ENCODE results near the gene FAM20A.

Gene FAM20A

DNA sequence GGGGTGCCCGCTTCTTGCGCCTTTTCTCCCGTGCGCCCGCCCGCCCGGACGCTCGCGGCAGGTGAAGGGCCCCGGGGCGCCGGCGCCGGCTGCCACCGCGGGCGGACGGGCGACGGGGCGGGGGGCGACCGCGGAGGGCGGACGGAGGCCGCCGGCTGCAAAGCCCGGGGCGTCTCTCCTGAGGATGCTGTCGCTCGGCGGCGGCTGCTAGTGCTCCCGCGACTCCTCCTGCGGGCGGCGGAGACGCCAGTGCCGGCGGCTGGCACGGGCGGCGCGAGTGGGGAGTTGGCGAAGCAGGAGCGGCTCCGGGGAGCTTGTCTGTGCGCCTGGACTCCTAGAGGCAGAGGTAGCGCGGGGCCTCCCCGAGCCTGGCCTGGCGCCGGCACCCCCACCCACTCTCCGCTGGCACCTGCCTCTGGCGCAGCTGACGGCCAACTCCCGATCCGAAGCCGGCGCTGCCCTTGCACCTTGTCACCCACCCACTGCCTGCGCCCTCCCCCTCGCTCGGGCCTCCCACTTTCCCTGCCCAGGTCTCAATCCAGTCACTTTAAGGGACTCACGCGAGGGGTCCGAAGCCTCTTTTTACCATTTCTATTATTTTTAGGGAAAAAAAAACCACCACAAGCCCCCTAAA lies at the start of gene FAM20A:
Gene FAM20A, minus strand, starts transcription at position 437 of the 634 bp plus-strand sequence. CDS start 701 bp downstream, outside the sequence.
- no peak for TF ChIP-seq ZBTB7A (IDR thresholded peaks at IDR 0.05; ENCODE audit: low read depth)
- no peak for TF ChIP-seq YY1 (IDR thresholded peaks at IDR 0.05; ENCODE audit: low read depth)
- TF ChIP-seq, protein P1, sequence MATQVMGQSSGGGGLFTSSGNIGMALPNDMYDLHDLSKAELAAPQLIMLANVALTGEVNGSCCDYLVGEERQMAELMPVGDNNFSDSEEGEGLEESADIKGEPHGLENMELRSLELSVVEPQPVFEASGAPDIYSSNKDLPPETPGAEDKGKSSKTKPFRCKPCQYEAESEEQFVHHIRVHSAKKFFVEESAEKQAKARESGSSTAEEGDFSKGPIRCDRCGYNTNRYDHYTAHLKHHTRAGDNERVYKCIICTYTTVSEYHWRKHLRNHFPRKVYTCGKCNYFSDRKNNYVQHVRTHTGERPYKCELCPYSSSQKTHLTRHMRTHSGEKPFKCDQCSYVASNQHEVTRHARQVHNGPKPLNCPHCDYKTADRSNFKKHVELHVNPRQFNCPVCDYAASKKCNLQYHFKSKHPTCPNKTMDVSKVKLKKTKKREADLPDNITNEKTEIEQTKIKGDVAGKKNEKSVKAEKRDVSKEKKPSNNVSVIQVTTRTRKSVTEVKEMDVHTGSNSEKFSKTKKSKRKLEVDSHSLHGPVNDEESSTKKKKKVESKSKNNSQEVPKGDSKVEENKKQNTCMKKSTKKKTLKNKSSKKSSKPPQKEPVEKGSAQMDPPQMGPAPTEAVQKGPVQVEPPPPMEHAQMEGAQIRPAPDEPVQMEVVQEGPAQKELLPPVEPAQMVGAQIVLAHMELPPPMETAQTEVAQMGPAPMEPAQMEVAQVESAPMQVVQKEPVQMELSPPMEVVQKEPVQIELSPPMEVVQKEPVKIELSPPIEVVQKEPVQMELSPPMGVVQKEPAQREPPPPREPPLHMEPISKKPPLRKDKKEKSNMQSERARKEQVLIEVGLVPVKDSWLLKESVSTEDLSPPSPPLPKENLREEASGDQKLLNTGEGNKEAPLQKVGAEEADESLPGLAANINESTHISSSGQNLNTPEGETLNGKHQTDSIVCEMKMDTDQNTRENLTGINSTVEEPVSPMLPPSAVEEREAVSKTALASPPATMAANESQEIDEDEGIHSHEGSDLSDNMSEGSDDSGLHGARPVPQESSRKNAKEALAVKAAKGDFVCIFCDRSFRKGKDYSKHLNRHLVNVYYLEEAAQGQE (IDR thresholded peaks at IDR 0.05; ENCODE audit: low read depth): no peak
- TF ChIP-seq FOXM1 (IDR thresholded peaks at IDR 0.05; ENCODE audit: borderline replicate concordance, low read depth): no peak
- TF ChIP-seq TEAD4 (IDR thresholded peaks at IDR 0.05): no peak
- TF ChIP-seq NFIC (IDR thresholded peaks at IDR 0.05): no peak
- TF ChIP-seq RAD21 (IDR thresholded peaks at IDR 0.05; ENCODE audit: low read depth): no peak
- TF ChIP-seq, protein P2, sequence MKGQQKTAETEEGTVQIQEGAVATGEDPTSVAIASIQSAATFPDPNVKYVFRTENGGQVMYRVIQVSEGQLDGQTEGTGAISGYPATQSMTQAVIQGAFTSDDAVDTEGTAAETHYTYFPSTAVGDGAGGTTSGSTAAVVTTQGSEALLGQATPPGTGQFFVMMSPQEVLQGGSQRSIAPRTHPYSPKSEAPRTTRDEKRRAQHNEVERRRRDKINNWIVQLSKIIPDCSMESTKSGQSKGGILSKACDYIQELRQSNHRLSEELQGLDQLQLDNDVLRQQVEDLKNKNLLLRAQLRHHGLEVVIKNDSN (IDR thresholded peaks at IDR 0.05): no peak
- no peak for TF ChIP-seq EP300 (IDR thresholded peaks at IDR 0.05; ENCODE audit: borderline replicate concordance)
- no peak for TF ChIP-seq TAF1 (IDR thresholded peaks at IDR 0.05; ENCODE audit: low read depth)
- no peak for TF ChIP-seq EGR1 (IDR thresholded peaks at IDR 0.05)
- no peak for TF ChIP-seq CEBPB (IDR thresholded peaks at IDR 0.05)
- TF ChIP-seq, protein P3, sequence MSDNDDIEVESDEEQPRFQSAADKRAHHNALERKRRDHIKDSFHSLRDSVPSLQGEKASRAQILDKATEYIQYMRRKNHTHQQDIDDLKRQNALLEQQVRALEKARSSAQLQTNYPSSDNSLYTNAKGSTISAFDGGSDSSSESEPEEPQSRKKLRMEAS (IDR thresholded peaks at IDR 0.05): no peak
- TF ChIP-seq CREB1 (IDR thresholded peaks at IDR 0.05; ENCODE audit: low read depth): no peak
- no peak for TF ChIP-seq TCF12 (IDR thresholded peaks at IDR 0.05; ENCODE audit: low read depth)

DNA sequence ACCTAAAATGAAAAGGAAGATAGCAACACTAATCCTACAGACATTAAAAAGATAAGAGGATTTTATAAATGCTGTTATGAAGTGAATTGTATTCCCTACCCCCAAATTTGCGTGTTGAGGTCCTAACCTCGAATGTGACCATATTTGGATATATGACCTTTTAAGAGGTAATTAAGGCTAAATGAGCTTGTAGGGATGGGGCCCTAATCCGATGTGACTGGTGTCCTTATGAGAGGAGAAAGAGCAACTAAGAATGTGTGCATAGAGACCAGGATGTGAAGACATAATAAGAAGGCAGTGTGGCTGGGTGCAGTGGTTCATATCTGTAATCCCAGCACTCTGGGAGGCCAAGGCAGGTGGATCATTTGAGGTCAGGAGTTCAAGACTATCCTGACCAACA lies 48.2 kb upstream of the FAM20A start:
- TF ChIP-seq, protein P1 (IDR thresholded peaks at IDR 0.05; ENCODE audit: low read depth): no peak
- no peak for TF ChIP-seq EP300 (IDR thresholded peaks at IDR 0.05; ENCODE audit: borderline replicate concordance)
- no peak for TF ChIP-seq FOXM1 (IDR thresholded peaks at IDR 0.05; ENCODE audit: borderline replicate concordance, low read depth)
- no peak for TF ChIP-seq NFIC (IDR thresholded peaks at IDR 0.05)
- TF ChIP-seq TCF12 (IDR thresholded peaks at IDR 0.05; ENCODE audit: low read depth): no peak
- no peak for TF ChIP-seq TAF1 (IDR thresholded peaks at IDR 0.05; ENCODE audit: low read depth)
- TF ChIP-seq CEBPB (IDR thresholded peaks at IDR 0.05): no peak
- no peak for TF ChIP-seq EGR1 (IDR thresholded peaks at IDR 0.05)
- no peak for TF ChIP-seq TEAD4 (IDR thresholded peaks at IDR 0.05)
- TF ChIP-seq, protein P2 (IDR thresholded peaks at IDR 0.05): no peak
- TF ChIP-seq, protein P3 (IDR thresholded peaks at IDR 0.05): no peak

DNA sequence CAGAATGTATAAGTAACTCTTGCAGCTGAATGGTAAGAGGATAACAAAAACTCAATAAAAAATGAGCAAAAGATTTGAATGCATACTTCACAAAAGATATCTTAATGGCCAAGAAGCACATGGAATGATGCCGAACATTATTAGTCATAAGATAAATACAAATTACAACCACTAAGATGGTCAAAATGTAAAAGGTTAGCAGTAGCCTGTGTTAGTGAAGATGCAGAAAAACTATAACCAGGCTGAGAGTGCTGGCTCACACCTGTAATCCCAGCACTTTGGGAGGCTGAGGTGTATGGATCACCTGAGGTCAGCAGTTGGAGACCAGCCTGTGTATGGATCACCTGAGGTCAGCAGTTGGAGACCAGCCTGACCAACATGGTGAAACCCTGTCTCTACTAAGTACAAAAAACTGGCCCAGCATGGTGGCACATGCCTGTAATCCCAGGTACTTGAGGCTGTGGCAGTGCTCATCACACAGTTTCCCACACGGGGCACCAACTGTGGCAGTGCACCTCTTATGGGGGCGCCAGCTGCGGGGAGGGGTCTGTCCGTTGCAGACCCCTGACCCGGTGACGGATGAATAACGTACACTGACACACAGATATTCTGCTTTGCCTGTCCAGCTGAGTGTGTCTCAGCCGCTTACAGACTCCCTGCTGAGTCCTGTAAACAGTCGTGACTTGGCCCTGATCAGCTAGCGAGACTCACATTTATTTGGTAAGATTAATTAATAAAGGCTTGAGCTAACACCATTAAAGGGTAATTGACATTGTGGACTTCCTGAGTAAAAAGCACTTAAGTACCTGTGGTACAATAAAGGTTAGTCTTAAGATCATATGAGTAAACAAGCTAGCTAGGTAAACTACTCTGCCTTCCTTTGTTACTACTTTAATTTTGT lies 45.7 kb upstream of the FAM20A start:
- TF ChIP-seq, protein P2 (IDR thresholded peaks at IDR 0.05): no peak
- TF ChIP-seq NFIC (IDR thresholded peaks at IDR 0.05) (no peak), TCF12 (IDR thresholded peaks at IDR 0.05; ENCODE audit: low read depth) (no peak), TAF1 (IDR thresholded peaks at IDR 0.05; ENCODE audit: low read depth) (no peak), ZBTB7A (IDR thresholded peaks at IDR 0.05; ENCODE audit: low read depth) (no peak), RAD21 (IDR thresholded peaks at IDR 0.05; ENCODE audit: low read depth) (no peak), EGR1 (IDR thresholded peaks at IDR 0.05) (no peak), YY1 (IDR thresholded peaks at IDR 0.05; ENCODE audit: low read depth) (no peak), FOXM1 (IDR thresholded peaks at IDR 0.05; ENCODE audit: borderline replicate concordance, low read depth) (no peak), TEAD4 (IDR thresholded peaks at IDR 0.05) (no peak), EP300 (IDR thresholded peaks at IDR 0.05; ENCODE audit: borderline replicate concordance) (no peak), CREB1 (IDR thresholded peaks at IDR 0.05; ENCODE audit: low read depth) (no peak), CEBPB (IDR thresholded peaks at IDR 0.05) (no peak)
- TF ChIP-seq, protein P3 (IDR thresholded peaks at IDR 0.05): no peak
- TF ChIP-seq, protein P1 (IDR thresholded peaks at IDR 0.05; ENCODE audit: low read depth): no peak
